Measurements from ENCODE around the gene FAM234A.
"Not testable (repeated sequence)": the region's sequence is repeated elsewhere in the genome, so short reads cannot be mapped to it uniquely, and the experiment has no call there.

The FAM234A gene

DNA sequence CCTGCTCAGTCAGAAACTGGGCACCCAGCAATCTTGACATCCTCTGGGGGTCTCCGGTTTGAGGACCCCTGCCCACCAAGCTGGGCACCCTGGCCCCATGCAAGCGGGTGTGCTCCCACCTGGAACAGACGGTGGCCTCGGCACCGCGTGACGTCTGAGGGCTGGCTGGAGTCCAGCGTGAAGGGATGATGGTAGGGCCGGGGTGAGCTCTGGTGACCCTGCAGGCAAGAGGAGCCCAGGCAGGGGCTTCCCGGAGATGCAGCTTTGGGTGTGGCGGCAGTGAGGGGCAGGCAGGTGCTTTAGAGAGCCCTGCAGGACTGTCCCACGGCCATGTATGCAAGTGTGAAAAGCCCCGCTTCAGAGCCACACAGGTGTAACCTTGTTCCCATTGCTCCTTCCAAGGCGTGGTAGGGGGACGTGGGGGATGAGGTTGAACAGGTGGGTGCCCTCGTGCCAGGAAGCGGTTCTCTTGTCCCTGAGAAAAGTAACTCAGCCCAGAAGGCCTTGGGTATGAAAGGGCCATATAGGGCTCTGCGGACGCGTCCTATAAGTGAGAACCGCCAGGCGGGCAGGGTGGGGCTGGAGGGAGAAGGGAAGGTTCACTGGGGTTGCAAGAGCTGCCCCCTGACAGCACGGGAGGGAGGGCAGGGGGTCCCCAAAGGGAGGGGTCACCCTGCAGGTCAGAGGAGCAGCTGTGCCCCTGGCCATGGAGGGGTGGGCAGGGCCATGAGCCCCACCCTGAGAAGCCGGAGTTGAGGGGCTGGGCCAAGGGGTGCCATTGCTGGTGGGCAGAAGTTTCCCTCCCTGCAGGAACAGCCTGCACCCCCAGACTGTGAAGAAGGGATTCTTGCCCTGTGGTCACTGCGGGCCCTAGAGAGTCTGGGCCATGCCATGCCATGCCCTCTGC, 31.9 kb downstream of the FAM234A start:
- no peak for DNase-seq

DNA sequence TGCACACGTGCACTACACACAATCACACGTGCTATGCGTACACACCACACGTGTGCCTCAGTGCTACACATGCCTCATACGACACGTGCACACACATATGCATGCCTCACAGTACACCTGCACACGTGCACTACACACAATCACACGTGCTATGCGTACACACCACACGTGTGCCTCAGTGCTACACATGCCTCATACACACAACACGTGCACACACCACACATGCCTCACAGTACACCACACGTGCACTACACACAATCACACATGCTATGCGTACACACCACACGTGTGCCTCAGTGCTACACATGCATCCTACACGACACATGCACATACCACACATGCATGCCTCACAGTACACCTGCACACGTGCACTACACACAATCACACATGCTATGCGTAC, 32.9 kb downstream of the FAM234A start:
- DNase-seq: not testable (repeated sequence)

DNA sequence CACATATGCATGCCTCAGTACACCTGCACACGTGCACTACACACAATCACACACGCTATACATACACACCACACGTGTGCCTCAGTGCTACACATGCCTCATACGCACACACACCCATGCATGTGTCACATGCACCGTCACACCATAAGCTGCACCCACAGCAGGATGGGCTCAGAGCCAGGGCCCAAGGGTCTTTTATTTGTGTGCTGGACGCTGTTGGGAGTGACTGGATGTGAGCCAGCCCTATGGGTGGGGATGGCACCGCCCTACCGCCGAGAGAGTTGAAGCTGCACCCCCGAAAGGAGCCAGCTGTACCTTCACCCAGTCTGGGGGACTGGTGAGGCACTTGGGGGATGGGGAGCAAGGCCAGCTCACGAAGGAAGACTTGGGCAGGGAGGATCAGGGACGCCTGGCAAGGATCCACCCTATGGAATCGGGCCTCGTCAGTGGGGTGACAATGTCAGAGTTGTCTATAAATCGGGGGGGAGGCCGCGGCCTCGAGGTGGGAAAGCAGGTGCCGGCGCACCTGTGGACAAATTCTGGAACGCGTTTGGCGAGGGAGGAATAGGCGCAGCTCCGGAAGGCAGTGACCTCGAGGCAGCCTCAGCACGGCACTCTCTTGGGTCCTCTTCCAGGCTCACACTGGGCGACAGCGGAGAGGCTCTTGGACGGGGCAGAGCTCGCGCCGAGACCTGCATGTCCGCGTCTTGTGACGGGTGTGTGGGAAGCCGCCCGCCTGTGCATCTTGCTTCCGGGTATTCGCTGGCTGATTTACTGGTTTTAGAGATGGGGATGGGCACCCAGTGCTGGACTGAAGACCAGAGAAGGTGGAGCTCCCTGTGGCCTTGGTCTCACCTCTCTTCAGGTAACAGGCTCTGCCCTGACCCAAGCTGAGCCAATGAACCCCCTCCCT, 33.8 kb downstream of the FAM234A start:
- no peak for DNase-seq

DNA sequence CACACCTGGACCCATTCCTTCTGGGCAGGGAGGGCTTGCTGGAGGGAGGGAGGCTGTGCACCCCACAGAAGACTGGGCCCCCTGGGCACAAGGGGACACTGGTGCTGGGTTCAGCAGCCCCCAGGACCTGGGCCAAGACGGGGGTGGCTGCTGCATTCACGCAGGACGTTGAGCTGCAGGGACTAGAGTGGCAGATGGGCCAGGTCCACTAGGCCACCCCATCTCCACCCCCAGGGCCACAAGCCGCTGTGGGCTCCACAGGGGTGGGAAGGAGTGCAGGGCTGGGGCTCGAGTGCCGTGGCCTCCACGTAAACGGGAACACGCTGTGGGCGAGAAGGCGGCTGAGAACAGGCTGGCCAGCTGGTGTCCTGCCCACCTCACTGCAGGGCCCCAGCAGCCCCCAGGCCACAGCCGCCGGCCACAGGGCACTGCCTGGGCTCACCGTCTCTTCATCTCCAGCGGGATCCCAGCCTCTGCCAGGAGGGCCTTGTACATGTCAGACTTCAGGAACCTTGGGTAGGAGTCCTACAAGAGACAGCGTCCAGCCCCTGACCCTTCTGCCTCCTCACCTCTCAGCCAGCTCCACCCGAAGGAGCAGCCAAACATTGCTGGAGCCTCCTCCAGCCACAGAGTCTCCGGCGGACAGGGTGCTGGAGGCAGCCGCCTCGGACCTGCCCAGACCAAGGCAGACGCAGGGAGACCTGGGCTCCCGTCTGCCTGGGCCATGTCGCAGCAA, 34.6 kb downstream of the FAM234A start:
- DNase-seq: no peak

DNA sequence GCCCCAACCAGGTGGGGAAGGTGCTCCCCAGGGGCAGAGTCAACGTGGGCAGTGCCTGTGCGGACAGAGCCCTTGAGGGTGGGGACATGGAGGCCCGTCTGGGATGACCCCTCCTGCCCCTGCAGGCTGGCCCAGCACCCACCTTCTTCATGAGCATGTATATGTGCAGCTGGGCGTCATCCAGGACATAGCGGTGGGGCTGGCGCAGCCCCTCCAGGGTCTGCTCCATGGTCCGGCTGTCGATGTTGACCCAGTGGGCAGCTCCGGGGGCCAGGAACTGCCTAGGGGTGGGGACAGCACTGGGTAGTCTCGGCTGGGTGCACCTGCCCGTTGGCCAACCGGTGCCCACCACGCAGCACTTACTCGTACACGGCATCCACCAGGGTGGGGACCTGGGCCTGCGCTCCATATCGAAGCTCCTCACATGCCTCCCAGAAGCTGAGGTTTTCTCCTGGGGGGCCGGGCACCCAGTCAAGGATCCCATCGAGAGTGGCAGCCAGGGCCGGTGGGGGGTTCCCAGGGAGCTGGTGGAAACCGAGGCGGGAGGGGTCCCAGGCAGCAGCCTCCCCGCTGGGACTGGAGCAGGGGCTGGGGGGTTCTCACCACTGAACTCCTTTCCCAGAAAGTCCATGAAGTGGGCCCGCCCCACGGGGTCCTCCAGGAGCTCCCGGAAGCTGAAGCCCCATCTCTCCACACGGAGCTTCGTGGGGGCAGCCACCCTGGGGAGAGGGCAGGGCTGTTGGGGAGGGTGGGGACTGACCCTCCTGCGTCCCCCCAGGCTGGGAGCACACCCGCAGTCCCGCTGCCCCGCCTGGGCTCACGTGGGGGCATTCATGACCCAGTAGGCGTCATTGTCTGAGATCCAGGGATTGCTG, 36.0 kb downstream of the FAM234A start:
- DNase-seq: no peak

DNA sequence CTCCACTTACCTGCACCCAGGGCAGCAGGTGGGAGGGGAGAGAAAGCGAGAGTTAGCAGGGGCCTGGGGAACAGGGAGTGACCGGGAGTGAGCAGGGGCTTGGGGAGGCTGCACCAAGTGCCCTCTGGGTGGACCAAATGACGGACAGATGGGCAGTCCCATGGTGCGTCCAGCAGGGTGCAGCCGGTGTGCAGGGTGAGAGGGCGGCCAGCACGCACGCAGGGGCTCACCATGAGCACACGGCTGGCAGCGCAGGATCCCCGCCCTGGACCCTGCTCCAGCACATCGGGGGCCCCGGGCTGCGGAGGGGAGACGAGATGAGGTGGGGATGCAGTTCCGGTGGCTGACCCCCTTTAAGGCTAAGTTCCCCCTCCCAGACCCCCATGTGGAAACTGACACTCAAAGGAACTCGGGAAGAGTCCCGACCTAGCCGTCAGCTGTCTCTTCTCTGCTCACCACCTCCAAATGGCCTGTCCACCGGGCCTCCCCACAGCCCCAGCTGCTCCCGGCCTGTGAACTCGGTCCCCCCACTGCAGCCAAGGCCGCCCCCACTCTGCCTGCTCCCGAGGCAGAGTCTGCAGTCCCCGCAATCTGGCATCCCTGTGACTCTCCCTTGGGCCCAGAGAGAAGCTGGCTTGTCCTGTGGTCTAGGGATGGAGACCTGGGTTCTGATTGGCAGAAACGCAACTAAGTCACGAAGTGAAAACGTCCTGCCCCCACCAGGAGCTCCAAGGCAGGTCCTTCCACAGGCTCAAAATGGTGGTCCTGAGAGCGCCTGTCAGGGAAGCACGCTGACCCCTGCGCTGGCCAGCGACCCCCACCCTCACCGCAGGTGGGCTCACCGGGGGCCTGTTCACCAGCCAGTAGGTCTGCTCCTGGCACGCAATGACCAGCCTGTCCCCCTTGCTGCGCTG, 38.3 kb downstream of the FAM234A start:
- no peak for DNase-seq

DNA sequence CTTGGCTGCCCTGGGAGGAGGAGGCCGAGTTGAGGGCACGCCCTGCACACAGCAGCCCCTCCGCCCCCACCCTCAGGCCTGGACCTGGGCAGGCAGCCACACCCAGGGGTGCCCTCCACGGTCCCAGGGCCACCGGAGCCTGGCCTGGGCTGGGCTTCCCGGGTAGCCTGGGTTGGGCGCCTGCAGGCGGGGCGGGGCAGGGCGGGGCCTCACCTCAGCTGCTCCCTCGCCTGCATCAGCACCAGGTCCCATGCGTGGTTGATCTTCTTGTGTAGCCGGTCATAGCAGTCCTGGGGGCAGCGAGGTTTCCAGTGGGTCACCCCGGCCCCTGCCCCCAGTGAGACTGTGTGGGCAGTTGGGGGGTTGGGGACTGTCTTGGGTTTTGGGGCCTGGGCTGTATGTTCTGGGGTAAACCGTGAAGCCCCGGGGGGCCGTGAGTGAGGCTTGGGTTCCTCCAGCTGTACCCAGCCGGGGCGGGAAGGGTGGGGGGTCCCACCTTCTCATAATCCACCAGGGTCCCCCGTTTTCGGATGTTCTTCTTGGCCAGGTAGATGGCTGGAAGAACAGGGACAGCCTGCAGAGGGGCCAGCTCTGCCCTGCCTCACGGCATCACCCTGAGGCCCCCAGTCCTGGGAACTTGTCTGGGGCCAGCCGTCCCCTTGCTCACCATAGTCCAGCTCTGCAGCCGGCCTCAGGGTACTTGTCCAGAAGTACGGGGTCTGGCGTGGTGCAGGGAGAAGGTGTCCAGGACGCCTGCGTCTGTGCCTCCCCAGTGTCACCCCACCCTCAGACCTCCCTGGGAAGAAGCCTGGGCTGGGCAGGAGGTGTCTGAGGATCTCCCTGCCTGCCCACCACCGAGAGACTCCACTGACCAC, 39.2 kb downstream of the FAM234A start:
- DNase-seq: no peak

DNA sequence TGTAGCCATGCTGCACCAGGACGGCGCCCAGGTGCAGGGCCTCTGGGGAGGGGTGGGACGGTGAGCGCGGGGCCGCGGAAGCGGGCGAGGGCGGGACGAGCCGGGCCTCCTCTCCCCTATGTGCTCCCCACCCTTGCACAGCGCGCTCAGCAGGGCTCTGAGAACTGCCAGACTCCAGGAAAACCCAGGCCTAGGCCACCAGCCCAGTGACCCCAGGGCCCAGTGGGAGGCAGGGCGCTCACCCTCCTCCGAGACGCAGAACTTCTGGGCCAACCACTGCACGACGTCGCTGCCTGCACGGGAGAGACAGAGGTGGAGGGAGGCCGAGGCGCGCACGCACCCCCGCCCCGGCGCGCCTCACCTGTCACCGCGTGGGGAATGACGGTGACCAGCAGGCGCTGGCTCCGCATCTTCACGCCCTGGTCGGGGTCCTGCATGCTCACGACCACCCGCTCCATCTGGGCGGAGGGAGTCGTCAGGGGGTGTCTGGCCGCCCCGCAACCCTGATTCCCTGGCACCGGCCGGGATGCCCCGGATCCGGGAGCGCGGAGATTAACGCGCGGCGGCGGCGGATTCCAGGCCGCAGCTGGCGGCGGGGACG, 40.5 kb downstream of the FAM234A start:
- no peak for DNase-seq

DNA sequence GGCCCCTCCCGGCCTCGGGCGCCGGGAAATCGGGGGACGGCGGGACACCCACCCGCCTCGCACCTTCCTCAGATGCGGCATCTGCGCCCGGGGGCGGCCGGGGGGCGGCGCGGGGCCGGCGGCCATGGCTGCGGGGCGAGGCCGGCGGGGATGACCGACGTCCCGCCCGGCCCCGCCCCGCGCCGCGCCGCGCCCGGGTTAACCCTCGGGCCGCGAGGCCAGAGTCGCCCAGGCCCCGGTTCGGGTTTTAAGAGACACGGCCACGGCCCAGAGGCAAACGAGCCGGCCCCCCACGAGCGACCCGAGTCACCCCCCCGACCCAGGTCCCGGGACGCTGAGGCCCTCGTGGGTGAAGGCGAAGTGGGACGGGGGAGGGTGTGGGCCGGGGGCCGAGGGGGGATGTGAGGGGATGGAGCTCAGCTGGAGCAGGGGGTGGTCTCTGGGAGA, 41.2 kb downstream of the FAM234A start, which contains the start of gene RGS11:
Gene RGS11 (minus strand): TSS at position 159 of the 447 bp plus-strand sequence. CDS start 33 bp downstream, at position 126.
- no peak for DNase-seq

DNA sequence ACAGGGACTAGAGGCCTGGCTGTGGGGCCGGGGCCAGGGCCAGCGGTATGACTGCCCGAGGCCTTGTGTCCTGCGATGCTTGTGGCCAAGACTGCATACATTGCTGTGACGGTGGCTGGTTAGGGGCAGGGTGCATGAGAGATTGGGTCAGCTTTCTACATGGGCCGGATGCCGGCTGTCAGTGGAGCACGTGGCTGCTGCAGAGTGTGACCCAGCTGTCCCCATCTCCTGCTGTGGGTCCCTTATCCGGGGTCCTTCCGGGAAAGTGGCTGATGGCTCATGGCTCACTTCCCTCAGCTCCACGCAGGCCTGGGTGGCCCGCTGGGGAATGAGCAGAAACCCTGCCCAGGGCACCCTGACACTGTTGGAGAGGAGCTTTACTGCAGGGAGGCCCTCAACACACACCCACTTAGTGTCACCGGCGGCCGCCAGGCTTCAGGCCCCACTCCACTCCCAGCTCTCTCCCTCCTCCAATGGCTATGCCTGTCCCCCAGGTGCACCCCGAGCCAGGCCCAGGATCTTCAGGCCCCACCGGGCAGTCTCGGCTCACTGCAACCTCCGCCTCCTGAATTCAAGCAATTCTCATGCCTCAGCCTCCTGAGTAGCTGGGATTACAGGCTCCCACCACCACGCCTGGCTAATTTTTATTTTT, 41.9 kb downstream of the FAM234A start:
- DNase-seq: no peak

DNA sequence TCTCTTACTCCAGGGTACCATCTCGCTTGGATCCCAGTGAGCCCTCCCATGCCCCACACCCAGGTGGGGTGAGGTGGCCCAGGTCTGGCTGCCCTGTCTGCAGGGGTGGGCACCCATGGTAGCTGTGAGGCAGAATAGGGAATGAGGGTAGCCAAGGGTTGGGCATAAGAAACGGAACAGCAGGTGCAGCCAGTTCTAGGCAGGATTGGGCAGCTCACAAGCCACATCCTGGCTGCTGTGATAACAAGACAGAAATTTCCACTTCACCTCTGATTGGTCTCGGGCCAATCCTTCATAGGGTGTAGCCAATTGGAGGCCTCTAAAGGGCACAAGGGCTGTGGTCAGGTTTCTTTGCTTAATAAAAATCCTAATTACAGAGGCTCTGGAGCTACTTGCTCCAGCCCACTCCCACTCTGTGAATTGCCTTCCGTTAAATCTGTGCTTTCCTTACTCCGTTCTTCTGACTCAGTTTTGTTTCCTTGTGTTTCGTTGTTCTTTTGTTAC, 44.3 kb downstream of the FAM234A start:
- no peak for DNase-seq

DNA sequence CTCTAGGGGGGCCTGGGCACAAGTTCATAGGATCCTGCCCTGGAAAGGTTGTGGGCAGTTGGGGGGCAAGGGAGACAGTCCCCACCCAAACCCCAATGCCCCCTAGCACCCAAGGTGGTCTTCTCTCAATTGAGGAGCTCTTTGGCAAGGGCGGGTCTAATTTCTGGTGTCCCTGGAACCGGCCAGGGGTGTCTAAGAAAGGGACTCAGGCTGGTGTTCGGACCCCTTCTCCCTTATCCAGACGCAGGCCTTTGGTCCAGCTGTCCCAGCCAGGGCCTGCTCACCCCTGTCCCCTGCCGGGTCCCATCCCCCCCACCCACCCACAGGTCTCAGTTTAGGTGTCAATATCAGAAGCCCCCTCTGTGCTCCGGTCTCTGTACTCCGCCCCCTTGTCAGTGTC, 44.9 kb downstream of the FAM234A start:
- DNase-seq: no peak

DNA sequence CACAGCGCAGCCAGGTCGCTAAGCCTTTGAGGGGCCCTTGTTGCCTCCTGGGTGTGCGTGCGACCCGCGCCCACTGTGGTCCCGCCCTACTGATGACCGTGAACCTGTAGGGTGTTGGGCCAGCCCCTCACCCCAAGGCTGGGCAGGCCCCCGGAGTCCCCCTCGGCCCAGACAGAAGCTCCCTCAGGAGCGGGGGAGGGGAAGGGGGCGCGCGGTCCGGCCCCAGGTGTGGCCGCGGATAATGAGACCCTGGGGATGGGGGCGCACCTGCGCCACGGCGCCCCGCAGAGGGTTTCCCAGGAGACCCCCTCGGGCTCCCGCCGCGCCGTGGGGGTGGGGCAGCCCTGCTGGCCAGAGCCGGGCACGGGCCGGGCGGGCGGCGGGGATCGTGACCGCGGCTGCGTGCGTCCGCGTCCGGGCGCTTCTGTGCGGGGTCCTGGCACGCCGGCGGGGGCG, 45.4 kb downstream of the FAM234A start:
- no peak for DNase-seq

DNA sequence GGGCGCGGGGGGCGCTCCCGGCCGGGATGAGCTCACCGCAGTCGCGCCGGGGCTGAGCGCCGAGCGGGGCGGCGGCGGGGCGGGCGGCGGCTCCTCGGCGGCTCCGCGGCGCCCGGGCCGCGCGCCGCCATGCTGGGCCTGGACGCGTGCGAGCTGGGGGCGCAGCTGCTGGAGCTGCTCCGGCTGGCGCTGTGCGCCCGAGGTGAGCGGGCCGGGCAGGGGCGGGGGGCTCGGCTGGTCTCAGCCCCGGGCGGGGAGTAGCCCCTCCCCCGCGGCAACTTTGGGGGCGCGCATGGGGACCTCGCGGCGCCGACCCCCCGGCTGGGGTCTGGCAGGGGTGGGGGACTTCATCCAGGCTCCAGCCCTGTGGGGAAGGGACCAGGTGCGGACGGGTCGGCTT, 45.9 kb downstream of the FAM234A start, which contains the start of gene ARHGDIG:
Gene ARHGDIG (plus strand): TSS at position 40 of the 400 bp plus-strand sequence. CDS start 90 bp downstream, at position 130.
- DNase-seq: no peak

DNA sequence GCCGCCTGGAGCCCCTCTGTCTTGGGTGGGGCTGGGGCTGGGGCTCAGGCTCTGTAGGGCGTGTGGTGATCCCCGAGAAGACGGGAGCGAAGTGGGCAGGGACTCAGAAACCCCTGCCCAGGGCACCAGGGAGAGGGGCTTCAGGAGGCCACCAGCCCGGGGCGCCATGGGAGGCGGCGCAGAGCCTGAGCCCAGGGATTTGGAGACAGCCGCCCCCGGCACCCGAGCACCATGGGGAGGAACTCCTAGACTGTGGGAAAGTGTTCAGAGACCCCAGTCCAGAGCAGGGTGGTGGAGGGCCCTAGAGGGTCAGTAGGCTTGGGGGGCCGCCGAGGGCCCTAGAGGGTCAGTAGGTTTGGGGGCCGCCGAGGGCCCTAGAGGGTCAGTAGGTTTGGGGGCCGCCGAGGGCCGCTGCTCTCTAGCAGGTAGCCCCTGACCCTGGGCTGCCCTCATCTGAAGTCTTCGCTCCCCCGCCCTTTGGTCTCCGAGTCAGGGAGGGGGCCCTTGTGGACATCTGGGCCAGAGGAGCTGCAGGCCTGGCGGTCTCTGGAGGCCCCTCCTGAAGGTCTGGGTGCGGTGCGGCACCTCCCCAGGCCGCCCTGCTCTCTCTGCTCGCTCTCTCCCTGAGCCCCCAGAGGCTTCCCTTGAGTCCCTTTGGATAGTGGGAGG, 46.5 kb downstream of the FAM234A start:
- no peak for DNase-seq

DNA sequence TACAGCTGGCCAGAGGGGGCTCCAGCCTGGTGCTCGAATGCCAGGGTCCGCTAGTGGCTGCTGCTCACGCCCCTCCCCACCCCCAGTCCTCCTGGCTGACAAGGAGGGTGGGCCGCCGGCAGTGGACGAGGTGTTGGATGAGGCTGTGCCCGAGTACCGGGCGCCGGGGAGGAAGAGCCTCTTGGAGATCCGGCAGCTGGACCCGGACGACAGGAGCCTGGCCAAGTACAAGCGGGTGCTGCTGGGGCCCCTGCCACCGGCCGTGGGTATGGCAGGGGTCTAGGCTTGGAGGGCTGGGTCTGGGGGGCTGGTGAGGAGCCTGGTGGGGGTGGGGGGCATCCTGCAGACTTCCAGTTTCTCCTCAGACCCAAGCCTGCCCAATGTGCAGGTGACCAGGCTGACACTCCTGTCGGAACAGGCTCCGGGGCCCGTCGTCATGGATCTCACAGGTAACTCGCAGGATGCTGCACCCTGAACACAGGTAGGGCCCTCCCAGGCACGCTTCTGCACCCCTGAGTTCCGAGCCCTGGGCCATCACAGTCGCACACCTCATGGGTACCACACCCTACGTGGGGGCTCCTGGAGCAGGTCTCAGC, 47.1 kb downstream of the FAM234A start:
- DNase-seq: no peak

DNA sequence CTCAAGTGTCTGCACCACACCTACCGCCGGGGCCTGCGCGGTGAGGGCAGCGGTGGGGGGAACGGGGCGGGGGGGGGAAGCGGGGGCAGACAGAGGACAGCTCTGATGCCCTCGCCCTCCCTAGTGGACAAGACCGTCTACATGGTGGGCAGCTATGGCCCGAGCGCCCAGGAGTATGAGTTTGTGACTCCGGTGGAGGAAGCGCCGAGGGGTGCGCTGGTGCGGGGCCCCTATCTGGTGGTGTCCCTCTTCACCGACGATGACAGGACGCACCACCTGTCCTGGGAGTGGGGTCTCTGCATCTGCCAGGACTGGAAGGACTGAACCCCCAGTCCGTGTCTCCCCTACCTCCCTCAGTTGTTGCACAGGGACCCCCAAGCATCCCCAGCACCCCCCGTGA, 47.9 kb downstream of the FAM234A start:
- DNase-seq: no peak
